CD8-positive, alpha-beta memory T cell (primary cell): ENCODE measurements around the gene DENND2D. TPM values are rescaled to one million over a fixed set of nuclear protein-coding genes. Genes with fewer than 3 reads are reported as not detected.

Experiments used
- CTCF ChIA-PET: fragments of 350-600 bp; sonication (Branson Sonifier 250); formaldehyde crosslinking; loops from one replicate; lab custom pipeline; 2021; ENCODE audit warnings: antibody characterized with exemption; lab: Charles Lee
- POLR2A ChIA-PET: fragments of 350-600 bp; sonication (Branson Sonifier 250); formaldehyde crosslinking; loops from one replicate; lab custom pipeline; 2021; ENCODE audit warnings: antibody characterized with exemption; lab: Charles Lee
- DNase-seq, 5 donors: peaks; one replicate each; pipeline versions ENCODE4 v3.0.0 to v3.0.0-alpha.2; 2020 to 2022; ENCODE audit warnings: mixed read lengths in 1 of 5
- H3K27ac ChIP-seq: one replicate; pipeline ENCODE4 v1.7.0; 2013; ENCODE audit warnings: low read depth, mild to moderate bottlenecking, low read length, moderate library complexity
- H3K27me3 ChIP-seq: 2 replicates; pipeline ENCODE4 v1.7.0; 2013; ENCODE audit warnings: low read length, mild to moderate bottlenecking; ENCODE audit not compliant: insufficient read depth, poor library complexity, severe bottlenecking
- H3K36me3 ChIP-seq: 2 replicates; pipeline ENCODE4 v1.7.0; 2013; ENCODE audit warnings: mild to moderate bottlenecking, low read length, moderate library complexity; ENCODE audit not compliant: insufficient read depth
- H3K4me1 ChIP-seq: 2 replicates; pipeline ENCODE4 v1.7.0; 2013; ENCODE audit warnings: mild to moderate bottlenecking, low read length, moderate library complexity; ENCODE audit not compliant: insufficient read depth
- H3K4me3 ChIP-seq: 2 replicates; pipeline ENCODE4 v1.7.0; 2013; ENCODE audit warnings: mild to moderate bottlenecking, low read length
- H3K9me3 ChIP-seq: 2 replicates; pipeline ENCODE4 v1.7.0; 2013; ENCODE audit warnings: mild to moderate bottlenecking, low read length
- H3K27ac Mint-ChIP-seq, 8 donors: one replicate each; pipeline ENCODE4 v1.8.0; 2020 to 2021; ENCODE audit warnings: mixed read lengths in 8 of 8, mild to moderate bottlenecking in 6 of 8, inconsistent platforms in 3 of 8, moderate library complexity in 3 of 8
- H3K27me3 Mint-ChIP-seq, 2 donors: one replicate each; pipeline ENCODE4 v1.8.0; 2020 to 2021; ENCODE audit warnings: mixed read lengths in 2 of 2, mild to moderate bottlenecking in 1 of 2, moderate library complexity in 1 of 2
- H3K36me3 Mint-ChIP-seq, 3 donors: one replicate each; pipeline ENCODE4 v1.8.0; 2020 to 2021; ENCODE audit warnings: mixed read lengths in 3 of 3, inconsistent platforms in 1 of 3, mild to moderate bottlenecking in 1 of 3
- H3K4me1 Mint-ChIP-seq, 3 donors: one replicate each; pipeline ENCODE4 v1.8.0; 2020 to 2021; ENCODE audit warnings: mixed read lengths in 3 of 3, inconsistent platforms in 1 of 3, mild to moderate bottlenecking in 1 of 3
- H3K4me3 Mint-ChIP-seq, 7 donors: one replicate each; pipeline ENCODE4 v1.8.0; 2020 to 2021; ENCODE audit warnings: mixed read lengths in 7 of 7, mild to moderate bottlenecking in 6 of 7, moderate library complexity in 4 of 7, inconsistent platforms in 2 of 7
- H3K9me3 Mint-ChIP-seq, 5 donors: one replicate each; pipeline ENCODE4 v1.8.0; 2020 to 2022; ENCODE audit warnings: mixed read lengths in 5 of 5, mild to moderate bottlenecking in 3 of 5, moderate library complexity in 2 of 5, inconsistent platforms in 1 of 5
- polyA plus RNA-seq: library from polyadenylated mRNA; unstranded; fragments of 300-500 nt; fragmentation: Illumina TruSeq; gene quantifications from one replicate; pipeline ENCODE4 v1.2.3, GENCODE V29; 2021
- total RNA-seq, 2 experiments: library from RNA; stranded (reverse); gene quantifications; one replicate each; pipeline ENCODE4 v1.2.3, GENCODE V29; 2021

Gene DENND2D
- total and polyA plus RNA-seq, 3 experiments from 2014 or later, result 185 to 258 (median 196) TPM

DNA sequence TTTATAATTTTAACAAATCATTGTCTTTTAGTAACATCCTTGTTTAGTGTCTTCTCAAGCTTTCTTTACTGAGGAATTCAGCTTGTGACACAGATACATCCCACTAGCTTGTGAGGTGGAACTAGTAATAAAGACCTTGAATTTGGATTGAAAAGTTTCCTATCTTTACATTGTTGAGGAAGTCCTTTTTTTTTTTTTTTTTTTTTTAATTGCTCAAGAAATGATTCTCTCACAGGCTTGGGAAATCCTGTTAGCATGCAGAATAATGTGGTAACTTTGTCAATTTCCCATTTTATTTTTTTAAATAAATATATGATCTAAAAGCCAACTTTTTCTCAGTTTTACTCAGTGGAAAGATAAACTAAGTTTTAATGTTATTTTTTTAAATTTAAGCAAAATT, 15.8 kb downstream of the DENND2D start:
- DNase-seq, result no peak
- Mint-ChIP-seq H3K4me3 (no peak overlapping the region), H3K9me3 (no peaks in the 10 kb centered on the region), H3K27me3 (no peaks in the 10 kb centered on the region), H3K36me3 (peaks cover 9 to 82% (median 22%) of the 10 kb centered on the region in 3 donors), H3K27ac (peak overlapping the region in 3 of 8 donors; percentile 13 to 93 (median 43)), H3K4me1 (peaks cover 73 to 95% (median 92%) of the 10 kb centered on the region in 3 donors)
- Histone ChIP-seq H3K9me3 (no peaks in the 10 kb centered on the region), H3K27ac (no peak overlapping the region), H3K4me3 (no peak overlapping the region), H3K4me1 (peaks cover 45% of the 10 kb centered on the region), H3K27me3 (no peaks in the 10 kb centered on the region), H3K36me3 (peaks cover 49% of the 10 kb centered on the region)
- ChIA-PET CTCF (interaction anchor here (1.1 kb wide), 1 partner anchor 19 kb away, joined by 3 read pairs; no protein-coding TSS in a partner anchor), POLR2A (interaction anchor here (1.0 to 1.2 kb wide), 2 partner anchors 14 to 37 kb away, joined by 3 to 4 read pairs; no protein-coding TSS in a partner anchor)

GRCh38 chr1:111183308-111184069, 17.0 kb downstream of the DENND2D start:
- Mint-ChIP-seq H3K36me3 (peaks cover 3 to 79% (median 21%) of the 10 kb centered on the region in 3 donors), H3K27ac (peak overlapping the region; percentile 10 to 90 (median 48)), H3K4me3 (no peak overlapping the region), H3K27me3 (no peaks in the 10 kb centered on the region), H3K9me3 (no peaks in the 10 kb centered on the region), H3K4me1 (peaks cover 70 to 95% (median 90%) of the 10 kb centered on the region in 3 donors)
- Histone ChIP-seq H3K27ac (no peak overlapping the region), H3K4me3 (no peak overlapping the region), H3K36me3 (peaks cover 38% of the 10 kb centered on the region), H3K9me3 (no peaks in the 10 kb centered on the region), H3K4me1 (peaks cover 33% of the 10 kb centered on the region), H3K27me3 (no peaks in the 10 kb centered on the region)
- ChIA-PET POLR2A (interaction anchor here (0.6 to 2.2 kb wide), 4 partner anchors 8 to 31 kb away, joined by 3 to 11 read pairs (median 7); no protein-coding TSS in a partner anchor), CTCF (interaction anchor here (0.6 to 1.6 kb wide), 4 partner anchors 13 to 40 kb away, joined by 3 to 6 read pairs (median 5); no protein-coding TSS in a partner anchor)
- DNase-seq, result no peak

DNA sequence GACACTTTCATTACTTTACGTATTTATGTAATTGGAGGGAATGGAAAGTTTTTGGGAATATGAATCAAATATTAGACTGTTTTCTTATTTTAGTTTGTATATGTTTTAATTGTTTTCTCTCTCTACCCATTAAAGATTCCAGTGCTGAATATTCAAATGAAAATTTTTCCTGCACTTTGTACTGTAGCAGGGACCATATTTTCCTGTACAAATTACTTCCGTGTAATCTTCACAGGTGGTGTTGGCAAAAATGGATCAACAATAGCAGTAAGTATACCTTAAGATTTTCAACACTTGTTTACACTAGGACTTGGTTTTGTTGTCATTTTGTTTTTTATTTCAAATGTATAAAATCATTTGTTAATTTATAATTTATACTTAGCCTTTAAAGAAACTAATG, 18.4 kb downstream of the DENND2D start:
- DNase-seq, result no peak
- H3K4me3 Mint-ChIP-seq, result no peak overlapping the region
- CTCF ChIA-PET, result interaction anchor here (1.6 kb wide), 2 partner anchors 14 to 41 kb away, joined by 5 to 6 read pairs; no protein-coding TSS in a partner anchor
- Histone ChIP-seq H3K36me3 (peaks cover 23% of the 10 kb centered on the region), H3K4me1 (peaks cover 19% of the 10 kb centered on the region), H3K4me3 (no peak overlapping the region), H3K27me3 (no peaks in the 10 kb centered on the region), H3K9me3 (no peaks in the 10 kb centered on the region), H3K27ac (no peak overlapping the region)
- POLR2A ChIA-PET, result interaction anchor here (0.5 to 1.1 kb wide), 3 partner anchors 7 to 33 kb away, joined by 3 to 10 read pairs (median 3); no protein-coding TSS in a partner anchor
- H3K4me1 Mint-ChIP-seq, result peaks cover 60 to 88% (median 84%) of the 10 kb centered on the region in 3 donors
- no peaks in the 10 kb centered on the region for H3K9me3 Mint-ChIP-seq
- no peaks in the 10 kb centered on the region for H3K27me3 Mint-ChIP-seq
- H3K27ac Mint-ChIP-seq, result peak overlapping the region; percentile 33 to 85 (median 64)
- peaks cover 0 to 74% (median 19%) of the 10 kb centered on the region in 3 donors for H3K36me3 Mint-ChIP-seq

DNA sequence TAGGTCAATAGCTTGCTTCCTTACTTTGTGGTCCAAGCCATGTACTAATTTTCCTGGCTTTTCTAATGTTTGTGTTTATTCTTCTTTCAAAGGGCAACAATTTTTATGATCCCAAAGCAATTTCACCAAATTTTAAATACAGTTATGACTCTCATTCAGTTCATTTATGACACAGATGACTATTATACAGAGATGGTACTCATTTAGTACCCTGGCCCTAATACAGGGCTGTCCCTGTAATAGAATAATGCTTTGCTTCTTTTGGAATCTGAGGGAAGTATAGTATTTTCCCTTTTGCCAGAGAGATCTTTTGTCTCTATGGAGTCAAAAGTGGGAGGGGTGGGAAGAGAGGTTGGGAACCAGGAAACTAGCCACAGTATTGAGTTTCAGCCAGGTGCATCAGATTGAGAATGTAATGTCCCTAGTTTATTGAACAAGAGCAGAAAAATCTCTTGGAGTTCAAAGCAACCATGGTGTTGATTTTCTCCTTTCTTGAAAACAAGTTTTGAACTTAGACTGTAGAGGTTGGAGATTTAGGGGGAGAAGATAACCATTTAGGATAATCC, 20.4 kb downstream of the DENND2D start:
- no peak overlapping the region for H3K27ac ChIP-seq
- peaks cover 7% of the 10 kb centered on the region for H3K36me3 ChIP-seq

GRCh38 chr1:111176678-111177077, 23.8 kb downstream of the DENND2D start:
- Histone ChIP-seq H3K4me3 (no peak overlapping the region), H3K27me3 (no peaks in the 10 kb centered on the region), H3K27ac (no peak overlapping the region), H3K4me1 (no peaks in the 10 kb centered on the region), H3K36me3 (peaks cover 5% of the 10 kb centered on the region), H3K9me3 (no peaks in the 10 kb centered on the region)
- Mint-ChIP-seq H3K36me3 (peaks cover 0 to 71% (median 23%) of the 10 kb centered on the region in 3 donors), H3K27me3 (no peaks in the 10 kb centered on the region), H3K4me3 (no peak overlapping the region), H3K9me3 (no peaks in the 10 kb centered on the region), H3K4me1 (peaks cover 33 to 82% (median 67%) of the 10 kb centered on the region in 3 donors), H3K27ac (peak overlapping the region in 5 of 8 donors; percentile 5 to 36 (median 18))
- no peak for DNase-seq
- CTCF ChIA-PET, result no interaction called here
- POLR2A ChIA-PET, result no interaction called here

More for the DNA sequence above, 20.4 kb downstream of the DENND2D start:
- Histone ChIP-seq H3K9me3 (no peaks in the 10 kb centered on the region), H3K4me3 (no peak overlapping the region), H3K27me3 (no peaks in the 10 kb centered on the region), H3K4me1 (peaks cover 4% of the 10 kb centered on the region)
- POLR2A ChIA-PET, result interaction anchor here (0.7 kb wide), 1 partner anchor 9 kb away, joined by 4 read pairs; no protein-coding TSS in a partner anchor
- Mint-ChIP-seq H3K27ac (peak overlapping the region; percentile 39 to 90 (median 80)), H3K27me3 (no peaks in the 10 kb centered on the region), H3K4me1 (peaks cover 44 to 80% (median 71%) of the 10 kb centered on the region in 3 donors), H3K9me3 (no peaks in the 10 kb centered on the region), H3K4me3 (no peak overlapping the region), H3K36me3 (peaks cover 0 to 72% (median 18%) of the 10 kb centered on the region in 3 donors)
- CTCF ChIA-PET, result interaction anchor here (1.6 kb wide), 1 partner anchor 18 kb away, joined by 5 read pairs; no protein-coding TSS in a partner anchor
- DNase-seq, result no peak

DNA sequence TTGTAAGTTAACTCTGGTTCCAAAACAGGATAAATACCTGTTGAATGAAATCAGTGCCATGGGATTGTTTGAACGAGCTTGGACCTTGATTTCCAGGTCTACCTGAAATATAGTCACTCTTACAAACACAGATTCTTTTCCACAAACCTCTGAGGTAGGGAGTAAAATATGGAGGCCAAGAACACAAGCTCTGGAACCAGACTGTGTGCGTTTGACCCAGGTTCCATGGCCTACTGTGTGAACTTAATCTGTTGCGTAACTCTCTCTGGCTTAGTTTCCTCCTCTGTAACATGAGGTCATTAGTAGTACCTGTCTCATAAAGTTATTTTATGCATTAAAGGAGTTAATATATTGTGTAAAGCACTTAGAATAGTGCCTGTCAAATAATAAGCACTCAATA, 25.1 kb downstream of the DENND2D start:
- Mint-ChIP-seq H3K9me3 (no peaks in the 10 kb centered on the region), H3K27me3 (no peaks in the 10 kb centered on the region), H3K4me3 (no peak overlapping the region), H3K36me3 (peaks cover 0 to 77% (median 23%) of the 10 kb centered on the region in 3 donors), H3K4me1 (peaks cover 28 to 73% (median 55%) of the 10 kb centered on the region in 3 donors), H3K27ac (peak overlapping the region in 2 of 8 donors; percentile 56 to 69)
- no peak overlapping the region for H3K4me3 ChIP-seq
- no peaks in the 10 kb centered on the region for H3K27me3 ChIP-seq
- ChIA-PET CTCF (interaction anchor here (1.2 kb wide), 1 partner anchor 48 kb away, joined by 4 read pairs; no protein-coding TSS in a partner anchor), POLR2A (no interaction called here)
- H3K9me3 ChIP-seq, result no peaks in the 10 kb centered on the region
- no peaks in the 10 kb centered on the region for H3K4me1 ChIP-seq
- peaks cover 5% of the 10 kb centered on the region for H3K36me3 ChIP-seq
- no peak overlapping the region for H3K27ac ChIP-seq
- DNase-seq, result no peak

- H3K4me3 ChIP-seq, result no peak overlapping the region
- peaks cover 5% of the 10 kb centered on the region for H3K36me3 ChIP-seq
- H3K9me3 Mint-ChIP-seq, result no peaks in the 10 kb centered on the region
- H3K27ac ChIP-seq, result no peak overlapping the region
- DNase-seq, result no peak
- H3K4me1 ChIP-seq, result no peaks in the 10 kb centered on the region
- peak overlapping the region in 3 of 8 donors; percentile 4 to 48 (median 29) for H3K27ac Mint-ChIP-seq
- H3K36me3 Mint-ChIP-seq, result peaks cover 0 to 75% (median 18%) of the 10 kb centered on the region in 3 donors
- CTCF ChIA-PET, result no interaction called here
- H3K27me3 Mint-ChIP-seq, result no peaks in the 10 kb centered on the region
- H3K27me3 ChIP-seq, result no peaks in the 10 kb centered on the region
- H3K4me3 Mint-ChIP-seq, result no peak overlapping the region
- H3K4me1 Mint-ChIP-seq, result peaks cover 18 to 68% (median 47%) of the 10 kb centered on the region in 3 donors
- H3K9me3 ChIP-seq, result no peaks in the 10 kb centered on the region
- POLR2A ChIA-PET, result interaction anchor here (0.6 to 0.7 kb wide), 2 partner anchors 41 to 174 kb away, joined by 3 read pairs; no protein-coding TSS in a partner anchor
These were observed 26.4 kb downstream of the DENND2D start for GRCh38 chr1:111174070-111174469.
